Chondrocyte (in vitro differentiated cells): Measurements from ENCODE around the gene SNAPC2. TPM values are rescaled to one million over a fixed set of nuclear protein-coding genes. Genes with fewer than 3 reads are reported as not detected.

ENCODE experiments used
- DNase-seq: peaks from one replicate; pipeline ENCODE4 v3.0.0; 2021; ENCODE audit warnings: mixed read lengths, low spot score
- H3K27ac Mint-ChIP-seq: one replicate; pipeline ENCODE4 v1.8.0; 2021; ENCODE audit warnings: mild to moderate bottlenecking, moderate library complexity, mixed read lengths; ENCODE audit not compliant: unreplicated experiment
- H3K27me3 Mint-ChIP-seq: 2 replicates; pipeline ENCODE4 v1.8.0; 2021; ENCODE audit warnings: low read depth, mixed read lengths
- H3K36me3 Mint-ChIP-seq: 2 replicates; pipeline ENCODE4 v1.8.0; 2021; ENCODE audit warnings: low read depth, mixed read lengths
- H3K4me1 Mint-ChIP-seq: 2 replicates; pipeline ENCODE4 v1.8.0; 2021; ENCODE audit warnings: low read depth, mild to moderate bottlenecking, mixed read lengths
- H3K4me3 Mint-ChIP-seq: one replicate; pipeline ENCODE4 v1.8.0; 2021; ENCODE audit warnings: mild to moderate bottlenecking, moderate library complexity, mixed read lengths; ENCODE audit not compliant: unreplicated experiment
- H3K9me3 Mint-ChIP-seq: 2 replicates; pipeline ENCODE4 v1.8.0; 2021; ENCODE audit warnings: low read depth, mixed read lengths
- CTCF ChIP-seq: fragments of 200-600 bp; sonication (generic); IDR thresholded peaks from 2 replicates; pipeline ENCODE4 v1.5.0; 2021; ENCODE audit warnings: antibody characterized with exemption, mild to moderate bottlenecking, moderate library complexity
- total RNA-seq: library from RNA; stranded (reverse); gene quantifications from 3 replicates; pipeline ENCODE4 v1.2.1, GENCODE V29; 2021

SNAPC2 gene
- total RNA-seq, 1 donor from 2014 or later: 27.9 TPM

GRCh38 chr19:7904074-7905020 lies 15.8 kb upstream of the SNAPC2 start:
- no peak for TF ChIP-seq CTCF
- Mint-ChIP-seq H3K4me3 (peak overlapping the region; percentile 89), H3K4me1 (peaks cover 27% of the 10 kb centered on the region), H3K9me3 (no peaks in the 10 kb centered on the region), H3K27me3 (no peaks in the 10 kb centered on the region), H3K27ac (peak overlapping the region; percentile 81), H3K36me3 (peaks cover 6% of the 10 kb centered on the region)
- no peak for DNase-seq

GRCh38 chr19:7905268-7905667 lies 14.9 kb upstream of the SNAPC2 start:
- Mint-ChIP-seq H3K9me3 (no peaks in the 10 kb centered on the region), H3K4me1 (peaks cover 27% of the 10 kb centered on the region), H3K27ac (peak overlapping the region; percentile 41), H3K4me3 (peak overlapping the region; percentile 82), H3K36me3 (peaks cover 1% of the 10 kb centered on the region), H3K27me3 (no peaks in the 10 kb centered on the region)
- TF ChIP-seq CTCF: no peak
- DNase-seq: peak; percentile 90

GRCh38 chr19:7905859-7906258 lies 14.3 kb upstream of the SNAPC2 start:
- H3K4me3 Mint-ChIP-seq: peak overlapping the region; percentile 66
- H3K36me3 Mint-ChIP-seq: peaks cover 4% of the 10 kb centered on the region
- peak overlapping the region; percentile 78 for H3K27ac Mint-ChIP-seq
- H3K9me3 Mint-ChIP-seq: no peaks in the 10 kb centered on the region
- H3K27me3 Mint-ChIP-seq: no peaks in the 10 kb centered on the region
- DNase-seq: no peak
- TF ChIP-seq CTCF: no peak
- H3K4me1 Mint-ChIP-seq: peaks cover 27% of the 10 kb centered on the region

GRCh38 chr19:7907122-7907521 lies 13.0 kb upstream of the SNAPC2 start:
- TF ChIP-seq CTCF: no peak
- peak; percentile 82 for DNase-seq
- H3K27ac Mint-ChIP-seq: no peak overlapping the region
- H3K4me1 Mint-ChIP-seq: peaks cover 27% of the 10 kb centered on the region
- no peak overlapping the region for H3K4me3 Mint-ChIP-seq
- H3K36me3 Mint-ChIP-seq: peaks cover 10% of the 10 kb centered on the region
- H3K27me3 Mint-ChIP-seq: no peaks in the 10 kb centered on the region
- no peaks in the 10 kb centered on the region for H3K9me3 Mint-ChIP-seq

- no peaks in the 10 kb centered on the region for H3K27me3 Mint-ChIP-seq
- no peak overlapping the region for H3K27ac Mint-ChIP-seq
- TF ChIP-seq CTCF: no peak
- no peaks in the 10 kb centered on the region for H3K9me3 Mint-ChIP-seq
- peaks cover 10% of the 10 kb centered on the region for H3K36me3 Mint-ChIP-seq
- DNase-seq: no peak
- H3K4me1 Mint-ChIP-seq: peaks cover 24% of the 10 kb centered on the region
- no peak overlapping the region for H3K4me3 Mint-ChIP-seq
Measured at GRCh38 chr19:7907544-7907943, 12.6 kb upstream of the SNAPC2 start.
